HL-60 (cell line): ENCODE data around the gene TSHZ3.

Experiments used
- DNase-seq, 2 experiments: peaks; one replicate each; pipeline ENCODE4 v3.0.0-alpha.2; 2010 to 2020; ENCODE audit warnings: low read depth in 1 of 2, low spot score in 1 of 2
- H3K27ac ChIP-seq: fragments of 250-450 bp; sonication (Bioruptor Pico); replicated peaks from 2 replicates; pipeline ENCODE4 v1.5.1; 2020; ENCODE audit warnings: mild to moderate bottlenecking, moderate library complexity
- H3K27me3 ChIP-seq: fragments of 250-450 bp; sonication (Bioruptor Pico); 2 replicates; pipeline ENCODE4 v1.5.1; 2021; ENCODE audit warnings: mild to moderate bottlenecking, moderate library complexity; ENCODE audit not compliant: insufficient read depth, poor library complexity, severe bottlenecking
- H3K4me3 ChIP-seq: replicated peaks from 2 replicates; pipeline ENCODE4 v1.5.1; 2011; ENCODE audit warnings: mild to moderate bottlenecking, control low read depth, low read length; ENCODE audit not compliant: insufficient read depth
- CTCF ChIP-seq: IDR thresholded peaks from one replicate; pipeline ENCODE4 v1.5.1; 2011; ENCODE audit warnings: low read length, control low read depth, inconsistent platforms; ENCODE audit not compliant: insufficient read depth
- GABPA ChIP-seq: IDR thresholded peaks from 2 replicates; pipeline ENCODE4 v1.6.1; 2012; ENCODE audit warnings: low read depth
- POLR2AphosphoS5 ChIP-seq: IDR thresholded peaks from 2 replicates; pipeline ENCODE4 v1.6.1; 2012; ENCODE audit warnings: low read depth
- SPI1 ChIP-seq: IDR thresholded peaks from 2 replicates; pipeline ENCODE4 v1.6.1; 2012; ENCODE audit warnings: low read depth, mild to moderate bottlenecking, borderline replicate concordance
- TF ChIP-seq, protein P1 (sequence below): IDR thresholded peaks from 2 replicates; pipeline ENCODE4 v1.6.1; 2012; ENCODE audit warnings: low read depth; ENCODE audit not compliant: insufficient replicate concordance

The TSHZ3 gene

DNA sequence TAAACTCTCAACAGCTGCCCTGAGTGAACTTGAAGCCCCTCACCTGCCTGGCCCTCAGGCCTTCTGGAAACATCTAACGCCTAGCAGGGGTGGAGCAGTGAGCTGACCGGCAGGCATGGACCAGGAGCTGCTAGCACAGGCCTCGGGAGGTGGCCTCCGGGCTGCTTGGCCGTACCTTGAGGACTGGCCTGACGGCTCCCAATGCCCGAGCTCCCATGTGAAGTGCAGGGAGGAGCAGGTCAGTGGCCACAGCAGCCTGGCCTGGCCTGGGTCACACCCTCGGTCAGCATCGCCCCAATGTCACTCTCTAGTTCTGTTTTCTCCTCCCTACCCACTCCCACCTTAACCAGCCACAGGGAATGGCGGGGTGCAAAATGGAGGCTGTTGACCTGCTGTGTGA lies 19.0 kb downstream of the TSHZ3 start:
- TF ChIP-seq, protein P1, sequence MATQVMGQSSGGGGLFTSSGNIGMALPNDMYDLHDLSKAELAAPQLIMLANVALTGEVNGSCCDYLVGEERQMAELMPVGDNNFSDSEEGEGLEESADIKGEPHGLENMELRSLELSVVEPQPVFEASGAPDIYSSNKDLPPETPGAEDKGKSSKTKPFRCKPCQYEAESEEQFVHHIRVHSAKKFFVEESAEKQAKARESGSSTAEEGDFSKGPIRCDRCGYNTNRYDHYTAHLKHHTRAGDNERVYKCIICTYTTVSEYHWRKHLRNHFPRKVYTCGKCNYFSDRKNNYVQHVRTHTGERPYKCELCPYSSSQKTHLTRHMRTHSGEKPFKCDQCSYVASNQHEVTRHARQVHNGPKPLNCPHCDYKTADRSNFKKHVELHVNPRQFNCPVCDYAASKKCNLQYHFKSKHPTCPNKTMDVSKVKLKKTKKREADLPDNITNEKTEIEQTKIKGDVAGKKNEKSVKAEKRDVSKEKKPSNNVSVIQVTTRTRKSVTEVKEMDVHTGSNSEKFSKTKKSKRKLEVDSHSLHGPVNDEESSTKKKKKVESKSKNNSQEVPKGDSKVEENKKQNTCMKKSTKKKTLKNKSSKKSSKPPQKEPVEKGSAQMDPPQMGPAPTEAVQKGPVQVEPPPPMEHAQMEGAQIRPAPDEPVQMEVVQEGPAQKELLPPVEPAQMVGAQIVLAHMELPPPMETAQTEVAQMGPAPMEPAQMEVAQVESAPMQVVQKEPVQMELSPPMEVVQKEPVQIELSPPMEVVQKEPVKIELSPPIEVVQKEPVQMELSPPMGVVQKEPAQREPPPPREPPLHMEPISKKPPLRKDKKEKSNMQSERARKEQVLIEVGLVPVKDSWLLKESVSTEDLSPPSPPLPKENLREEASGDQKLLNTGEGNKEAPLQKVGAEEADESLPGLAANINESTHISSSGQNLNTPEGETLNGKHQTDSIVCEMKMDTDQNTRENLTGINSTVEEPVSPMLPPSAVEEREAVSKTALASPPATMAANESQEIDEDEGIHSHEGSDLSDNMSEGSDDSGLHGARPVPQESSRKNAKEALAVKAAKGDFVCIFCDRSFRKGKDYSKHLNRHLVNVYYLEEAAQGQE = no peak
- TF ChIP-seq CTCF (no peak), GABPA (no peak), POLR2AphosphoS5 (no peak), SPI1 (no peak)
- DNase-seq = no peak
- no peak overlapping the region for H3K27ac ChIP-seq
- no peaks in the 10 kb centered on the region for H3K27me3 ChIP-seq
- H3K4me3 ChIP-seq = no peak overlapping the region

DNA sequence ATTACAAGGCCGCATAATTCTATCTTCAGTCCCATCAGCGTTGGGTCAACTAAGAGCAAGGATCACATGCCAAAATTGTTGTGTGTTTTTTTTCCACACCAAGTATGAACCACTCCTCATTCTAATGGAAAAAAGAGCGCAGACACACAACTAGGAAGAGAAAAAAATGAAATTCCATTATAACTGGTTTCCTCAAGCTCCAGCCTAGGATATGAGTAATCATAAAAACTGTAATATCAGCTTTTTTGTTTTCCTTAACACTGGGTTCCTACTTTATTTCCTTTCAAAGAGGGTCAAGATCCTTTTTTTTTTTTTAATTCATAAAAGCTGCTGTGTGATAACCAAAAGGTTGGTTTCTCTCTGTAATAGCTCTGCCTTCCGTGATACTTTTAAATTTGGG lies 19.4 kb downstream of the TSHZ3 start:
- Histone ChIP-seq H3K27ac (no peak overlapping the region), H3K27me3 (no peaks in the 10 kb centered on the region), H3K4me3 (no peak overlapping the region)
- TF ChIP-seq GABPA = no peak
- no peak for TF ChIP-seq POLR2AphosphoS5
- TF ChIP-seq, protein P1 = no peak
- no peak for TF ChIP-seq SPI1
- no peak for TF ChIP-seq CTCF
- DNase-seq = no peak

DNA sequence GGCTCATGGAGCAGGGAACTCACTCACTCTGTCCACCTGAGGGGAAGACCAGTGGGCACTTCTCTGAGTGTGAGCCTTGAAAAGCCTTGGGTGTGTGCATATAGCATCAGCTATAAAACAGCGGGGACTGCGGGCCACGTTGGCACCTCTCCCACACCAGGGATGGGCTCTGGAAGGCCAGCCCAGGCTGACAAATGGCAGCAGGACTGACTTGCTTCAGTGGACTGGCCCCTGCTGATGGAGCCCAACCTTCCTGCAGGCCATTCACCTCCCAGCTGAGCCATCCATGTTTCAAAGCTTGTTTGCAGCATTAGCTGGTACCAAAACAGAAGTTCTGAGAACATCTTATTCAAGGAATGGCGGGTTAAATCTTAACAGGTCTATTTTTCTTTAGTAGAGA lies 21.0 kb downstream of the TSHZ3 start:
- Histone ChIP-seq H3K27me3 (no peaks in the 10 kb centered on the region), H3K4me3 (no peak overlapping the region), H3K27ac (no peak overlapping the region)
- no peak for DNase-seq
- TF ChIP-seq POLR2AphosphoS5 (no peak), GABPA (no peak), CTCF (no peak), SPI1 (no peak)
- TF ChIP-seq, protein P1 = no peak
